Inflammatory macrophage treated with lipopolysaccharide for 1 hour (primary cell): ENCODE results near the gene CNTNAP2.

Experiments
- DNase-seq, 2 donors: peaks; one replicate each; pipeline ENCODE4 v3.0.0-alpha.2; 2020 to 2022

The CNTNAP2 gene

GRCh38 chr7:146314962-146315361, 198.4 kb downstream of the CNTNAP2 start:
- DNase-seq = no peak

DNA sequence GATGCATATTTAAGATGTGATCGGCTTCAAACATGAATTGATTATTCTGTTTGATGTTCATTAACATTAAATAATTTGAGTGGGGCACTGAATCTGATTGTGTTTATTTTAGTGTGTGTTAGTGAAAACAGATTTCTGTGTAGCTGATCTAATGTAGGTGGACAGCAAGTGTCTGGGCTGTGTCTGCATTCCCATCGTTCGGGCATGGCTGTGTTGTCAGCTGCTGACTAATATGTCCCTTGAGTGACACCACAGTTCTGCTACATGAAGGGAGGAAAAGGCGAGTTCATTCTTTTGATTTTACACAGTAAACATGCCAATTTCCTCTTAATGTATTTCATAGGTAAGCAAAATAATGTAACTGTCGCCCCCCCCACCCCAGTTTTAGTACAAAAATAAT, 203.0 kb downstream of the CNTNAP2 start:
- no peak for DNase-seq

DNA sequence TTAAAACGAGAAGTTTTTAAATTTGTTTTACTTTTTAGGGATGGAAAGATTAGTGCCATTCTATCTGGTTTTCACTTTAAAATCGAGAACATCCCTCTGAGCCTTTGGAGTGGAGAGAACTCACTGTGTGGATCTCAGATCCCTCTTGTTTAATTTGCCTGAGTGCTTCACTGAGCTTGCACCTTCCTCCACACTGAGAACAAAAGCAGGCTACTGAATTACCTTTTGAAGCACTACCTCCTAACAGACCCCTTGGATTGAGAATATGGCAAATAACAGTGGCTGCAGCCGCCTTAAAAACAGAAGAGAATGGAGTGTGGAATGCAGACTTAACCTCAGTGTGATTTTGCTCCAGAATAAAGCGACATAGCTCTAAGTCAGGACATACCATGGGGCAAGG, 204.7 kb downstream of the CNTNAP2 start:
- no peak for DNase-seq

GRCh38 chr7:146331369-146331768, 214.8 kb downstream of the CNTNAP2 start:
- no peak for DNase-seq

DNA sequence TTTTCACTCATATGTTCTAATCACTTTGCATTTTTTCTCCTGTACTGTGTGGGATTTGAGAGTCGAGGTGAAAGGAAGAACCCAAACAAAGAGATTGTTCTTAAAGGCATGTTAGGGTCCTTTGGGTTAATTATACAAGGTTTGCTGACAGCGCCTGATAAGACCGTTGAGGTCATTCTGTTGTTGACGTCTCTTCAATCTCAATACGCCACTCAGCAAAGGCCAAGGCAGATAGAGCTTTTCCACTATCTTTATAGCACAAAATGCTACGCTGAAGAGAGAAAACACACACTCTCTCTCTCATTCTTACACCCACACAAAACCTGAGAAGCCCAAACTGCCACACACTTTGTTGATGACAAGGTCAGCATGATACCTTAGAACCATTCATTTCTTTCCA, 228.7 kb downstream of the CNTNAP2 start:
- no peak for DNase-seq

GRCh38 chr7:146346096-146346495, 229.5 kb downstream of the CNTNAP2 start:
- DNase-seq = no peak

DNA sequence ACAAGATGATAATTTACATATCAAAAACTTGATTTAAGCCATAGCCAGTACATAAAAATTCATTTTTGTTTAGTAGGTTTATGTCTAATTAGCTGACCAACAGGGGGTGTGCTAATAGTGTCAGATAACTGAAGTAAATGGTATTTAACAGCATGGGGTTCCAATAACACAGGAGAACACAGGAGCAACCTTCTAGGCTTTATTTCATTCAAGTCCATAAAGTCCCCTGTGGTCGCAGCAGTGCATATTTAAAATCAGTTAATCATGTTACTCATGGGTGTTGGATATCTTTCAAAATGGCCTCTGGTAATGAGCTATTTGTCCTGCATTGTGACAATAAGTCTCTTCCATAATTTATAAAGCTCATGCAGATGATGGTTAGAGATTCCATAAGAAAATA, 238.6 kb downstream of the CNTNAP2 start:
- no peak for DNase-seq

DNA sequence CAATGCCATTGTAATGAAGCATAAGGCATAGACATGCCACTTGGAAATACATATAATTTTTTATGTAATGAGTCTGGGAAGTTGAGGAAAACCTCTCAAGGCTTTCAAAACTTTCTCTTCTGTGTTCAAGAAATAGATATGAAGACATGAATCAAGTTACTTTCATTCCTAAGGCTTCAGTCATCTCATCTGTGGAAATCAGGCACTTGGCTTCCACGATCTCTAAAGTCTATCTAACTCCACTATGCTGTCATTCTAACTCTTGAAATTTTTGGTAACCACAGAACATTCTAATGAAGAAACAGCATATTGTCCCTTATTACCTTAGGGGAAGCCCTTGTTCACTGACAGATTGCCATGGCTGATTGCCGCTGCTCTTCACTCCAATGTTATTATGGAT, 242.6 kb downstream of the CNTNAP2 start:
- no peak for DNase-seq

DNA sequence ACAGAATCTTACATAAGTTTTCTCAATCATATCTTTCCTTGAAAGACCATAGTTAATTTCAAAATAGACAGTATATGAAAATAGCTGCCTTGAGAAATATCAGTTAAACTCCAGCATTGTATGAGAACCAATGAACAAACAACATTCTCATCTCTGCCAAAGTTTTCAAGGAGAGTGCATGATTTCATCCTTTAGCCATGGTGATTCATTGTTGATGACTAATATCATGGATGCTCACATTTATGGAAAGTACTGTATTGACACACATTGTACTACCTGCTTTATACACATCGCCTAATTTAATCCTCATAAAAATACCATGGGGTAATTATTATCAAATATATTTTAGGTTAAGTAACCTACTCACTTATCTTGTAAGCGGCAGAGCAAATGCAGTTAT, 250.3 kb downstream of the CNTNAP2 start:
- no peak for DNase-seq

- DNase-seq = no peak
Measured at GRCh38 chr7:146370171-146370570, 253.6 kb downstream of the CNTNAP2 start.

DNA sequence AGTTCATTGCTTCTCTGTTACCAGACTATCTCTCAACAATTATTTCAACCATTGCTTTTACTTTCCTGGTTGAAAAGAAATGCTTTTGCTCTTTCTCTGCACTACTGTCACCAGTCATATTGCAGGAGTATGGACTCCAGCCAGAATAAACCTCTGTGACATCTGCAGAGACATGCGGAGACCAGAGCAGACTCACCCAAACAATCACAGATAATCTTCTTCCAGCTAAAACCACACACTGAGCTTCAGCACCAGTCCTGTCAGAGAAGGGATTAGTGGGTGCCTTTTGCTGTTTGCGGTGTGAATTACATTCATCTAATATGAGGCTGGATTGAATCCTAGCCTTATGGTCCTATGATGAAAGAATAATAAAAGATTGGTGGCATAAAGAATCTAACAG, 258.6 kb downstream of the CNTNAP2 start:
- DNase-seq = no peak

- DNase-seq = no peak
Measured at GRCh38 chr7:146378196-146378595, 261.6 kb downstream of the CNTNAP2 start.

DNA sequence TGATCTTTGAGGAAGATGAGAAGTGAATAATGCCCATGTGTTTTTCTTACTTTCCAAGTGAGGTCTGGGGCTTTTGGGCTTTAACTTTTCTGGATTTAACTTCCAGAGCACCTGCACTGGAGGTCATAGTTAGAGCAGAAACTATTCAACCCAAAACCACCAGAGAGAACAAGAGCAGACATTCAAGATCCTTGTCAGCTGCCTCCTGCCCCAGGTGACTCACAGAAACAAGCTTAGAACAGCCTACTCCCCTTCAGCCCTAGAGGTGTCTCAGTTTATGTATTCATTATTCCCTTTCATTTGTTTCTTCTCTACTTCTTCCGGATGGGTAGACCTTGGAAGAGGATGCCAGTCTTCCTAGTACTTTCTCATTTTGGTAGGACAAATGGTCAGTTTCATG, 270.5 kb downstream of the CNTNAP2 start:
- no peak for DNase-seq

DNA sequence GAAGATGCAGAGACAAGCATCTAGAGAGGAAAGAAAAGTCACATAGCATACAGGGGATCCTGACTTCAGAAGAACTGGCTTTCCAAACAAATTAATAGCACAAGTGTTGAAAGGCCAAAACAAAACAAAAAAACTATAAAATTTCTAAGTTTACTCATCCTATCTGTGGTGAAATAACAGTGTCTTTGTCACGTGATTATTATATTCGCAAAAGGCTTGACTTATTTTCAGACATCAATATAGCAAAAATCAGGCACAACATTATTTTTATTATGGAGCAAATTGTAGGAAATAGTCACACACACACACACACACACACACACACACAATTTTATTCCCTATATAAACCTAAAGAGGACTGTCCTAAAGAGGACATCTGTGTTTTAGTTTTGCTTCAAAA, 272.3 kb downstream of the CNTNAP2 start:
- no peak for DNase-seq

DNA sequence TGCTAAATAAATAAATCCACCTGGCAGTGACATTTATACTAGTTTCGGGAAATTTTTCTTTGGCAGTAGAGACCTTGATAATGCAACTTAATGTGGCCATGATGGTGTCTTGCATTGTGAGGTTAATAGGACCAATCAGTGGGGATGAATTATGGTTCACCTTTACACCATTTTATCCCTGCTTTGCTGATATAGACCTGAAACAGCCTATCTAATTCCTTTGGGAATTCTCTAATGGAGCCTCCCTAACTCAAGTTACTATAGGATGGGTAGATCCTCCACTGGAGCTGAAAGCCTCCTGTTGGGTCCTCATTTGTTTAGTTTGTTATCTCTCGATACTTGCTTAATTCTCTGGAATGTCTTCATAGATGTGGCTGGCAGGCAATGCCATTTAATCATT, 276.7 kb downstream of the CNTNAP2 start:
- no peak for DNase-seq

- no peak for DNase-seq
Measured at GRCh38 chr7:146397141-146397540, 280.5 kb downstream of the CNTNAP2 start.

GRCh38 chr7:146401939-146402338, 285.3 kb downstream of the CNTNAP2 start:
- DNase-seq = no peak

DNA sequence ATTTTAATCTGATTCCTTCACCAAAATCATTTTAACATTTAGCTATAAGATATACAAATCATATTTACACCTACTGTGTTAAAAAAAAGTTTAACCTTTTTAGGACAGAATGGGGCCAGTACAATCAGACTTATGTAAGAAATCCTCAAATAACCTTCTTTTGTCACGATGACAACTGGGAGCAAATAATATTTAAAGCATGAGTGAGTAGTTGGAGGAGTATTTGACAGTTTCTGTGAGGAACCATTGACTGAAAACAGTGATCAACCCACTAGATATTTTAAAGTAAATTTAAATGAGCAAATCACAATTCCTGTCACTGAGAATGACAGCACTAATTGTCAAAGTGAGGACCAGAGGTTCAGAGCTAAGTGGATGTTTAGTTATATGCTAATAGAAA, 289.1 kb downstream of the CNTNAP2 start:
- DNase-seq = no peak

DNA sequence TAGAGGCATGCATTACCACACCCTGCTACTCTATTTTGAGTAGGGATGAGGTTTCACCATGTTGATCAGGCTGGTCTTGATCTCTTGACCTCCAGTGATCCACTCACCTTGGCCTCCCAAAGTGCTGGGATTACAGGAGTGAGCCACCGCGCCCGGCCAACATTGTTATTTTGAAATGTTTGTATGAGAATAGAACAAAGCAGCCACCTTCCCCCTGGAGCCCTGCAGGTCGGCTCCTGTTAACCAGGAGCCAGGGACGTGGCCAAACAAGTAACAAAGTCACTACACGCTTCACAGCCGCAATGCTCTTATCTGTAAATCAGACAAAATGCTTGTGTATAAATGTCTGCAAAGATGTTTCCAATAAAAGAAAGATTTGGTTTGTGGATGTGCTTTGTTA, 295.4 kb downstream of the CNTNAP2 start:
- DNase-seq = no peak

- DNase-seq = no peak
Measured at GRCh38 chr7:146412781-146413180, 296.2 kb downstream of the CNTNAP2 start.

DNA sequence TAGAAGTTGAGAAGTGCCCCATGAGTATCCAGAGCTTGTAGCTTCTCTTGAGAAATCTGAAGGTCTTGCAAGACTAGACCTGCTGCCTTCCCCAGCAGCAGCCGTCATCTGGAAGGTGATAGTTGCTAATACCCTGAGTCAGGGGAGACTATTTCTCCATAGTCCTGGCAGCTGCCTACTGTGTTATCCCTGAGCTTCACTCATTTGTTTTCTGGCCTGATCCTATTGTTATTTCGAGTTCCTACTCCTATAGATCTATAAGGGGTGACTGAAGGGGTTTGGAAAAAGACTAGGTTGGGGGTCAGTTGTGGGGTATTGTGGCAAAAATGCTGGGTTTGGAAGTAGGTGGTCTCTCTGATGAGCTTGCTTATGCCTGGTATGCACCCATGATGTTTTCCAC, 297.8 kb downstream of the CNTNAP2 start:
- no peak for DNase-seq

DNA sequence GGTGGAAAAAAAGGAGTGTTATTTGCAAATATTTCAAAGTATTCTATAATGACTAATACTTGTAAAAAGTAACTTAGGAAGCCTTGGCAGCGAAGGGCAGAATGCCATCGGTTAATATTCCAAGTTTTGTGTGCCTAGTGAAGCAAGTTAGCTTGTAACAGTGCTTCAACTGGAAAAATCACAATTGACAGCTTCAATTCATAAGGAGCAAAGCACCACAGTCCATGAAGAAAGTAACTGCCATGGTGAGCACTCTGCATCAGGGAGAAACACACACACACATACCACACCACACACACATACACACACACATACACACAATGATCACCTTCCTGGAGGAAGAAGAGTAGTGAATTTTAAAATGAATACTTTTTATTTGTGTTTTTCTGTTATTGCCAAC, 298.3 kb downstream of the CNTNAP2 start:
- DNase-seq = no peak

DNA sequence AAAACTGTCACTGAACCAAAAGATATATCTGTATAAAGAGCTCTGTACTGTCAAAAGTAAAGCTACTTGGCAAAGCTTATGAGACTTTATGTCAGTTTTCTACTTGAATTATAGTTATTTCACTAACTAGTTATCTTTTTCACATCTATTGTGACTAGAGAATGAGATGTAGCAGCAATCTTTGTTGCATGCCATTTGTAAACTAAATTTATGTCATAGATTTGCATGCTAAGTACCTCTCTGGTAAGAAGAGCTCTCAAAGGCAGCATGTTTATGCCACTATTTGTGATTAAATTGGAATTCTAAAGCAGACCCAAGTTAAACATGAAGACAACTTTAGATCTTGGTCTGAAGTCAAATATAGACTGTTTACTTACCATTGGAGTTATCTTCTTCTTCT, 300.6 kb downstream of the CNTNAP2 start:
- no peak for DNase-seq

- DNase-seq = no peak
Measured at GRCh38 chr7:146423446-146423845, 306.8 kb downstream of the CNTNAP2 start.

- DNase-seq = no peak
Measured at GRCh38 chr7:146424084-146424483, 307.5 kb downstream of the CNTNAP2 start.

DNA sequence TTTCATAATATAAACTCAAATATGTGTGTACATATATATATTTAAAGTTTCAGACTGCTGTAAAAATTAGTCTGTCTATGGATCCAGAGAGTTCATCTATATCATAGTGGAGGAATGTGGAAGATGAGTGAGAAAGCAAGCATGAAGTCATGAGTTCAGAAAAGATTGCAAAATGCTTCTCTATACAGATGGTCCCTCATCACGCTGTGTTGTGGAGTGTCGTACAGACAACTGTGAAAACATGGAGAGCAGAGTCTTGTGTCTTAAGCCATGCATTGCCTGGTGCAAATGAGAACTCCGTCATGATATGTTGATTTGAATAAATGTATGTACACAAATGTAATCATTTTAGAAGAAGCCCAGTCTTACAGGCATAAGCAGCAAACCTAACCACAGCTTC, 316.9 kb downstream of the CNTNAP2 start:
- DNase-seq = no peak
